Non-pigmented ciliary epithelial cell (primary cell): ENCODE data around the gene NDST4.

Experiments
- DNase-seq: peaks from one replicate; pipeline ENCODE4 v3.0.0-alpha.2; 2010; ENCODE audit warnings: low read depth

Gene NDST4

GRCh38 chr4:114907568-114907967 is 205.9 kb downstream of the NDST4 start:
- no peak for DNase-seq

DNA sequence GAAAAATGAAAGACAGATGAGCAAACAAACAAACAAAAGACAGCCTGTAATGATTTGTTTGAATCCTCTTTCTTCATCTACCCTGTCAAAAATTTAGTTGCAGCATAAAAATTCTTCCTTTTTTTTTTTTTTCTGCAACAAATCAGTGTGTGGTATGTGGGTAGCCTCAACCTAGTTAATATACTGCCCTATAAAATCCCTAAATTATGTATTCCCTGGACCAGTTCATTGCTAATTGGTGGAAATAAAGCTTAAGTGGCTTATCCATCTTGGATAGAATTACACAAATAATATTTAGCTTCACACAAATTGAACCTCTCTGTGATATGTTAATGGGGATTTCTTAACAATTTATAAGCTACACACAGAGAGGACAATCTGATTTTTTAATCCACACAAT is 208.4 kb downstream of the NDST4 start:
- DNase-seq, result no peak

DNA sequence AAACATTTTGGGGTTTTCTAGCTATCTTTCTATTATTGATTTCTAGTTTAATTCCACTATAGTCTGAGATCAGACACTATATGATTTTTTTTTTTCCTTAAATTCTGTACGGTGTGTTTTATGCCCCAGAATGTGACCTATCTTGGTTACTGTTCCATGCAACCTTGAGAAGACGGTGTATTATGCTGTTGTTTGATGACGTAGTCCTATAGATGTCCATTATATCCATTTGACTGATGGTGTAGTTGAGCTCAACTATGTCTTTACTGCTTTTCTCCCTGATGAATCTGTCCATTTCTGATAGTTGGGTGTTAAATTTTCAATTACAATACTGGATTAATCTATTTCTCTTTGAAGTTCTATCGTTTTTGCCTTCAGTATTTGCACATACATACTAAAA is 212.5 kb downstream of the NDST4 start:
- DNase-seq, result no peak

DNA sequence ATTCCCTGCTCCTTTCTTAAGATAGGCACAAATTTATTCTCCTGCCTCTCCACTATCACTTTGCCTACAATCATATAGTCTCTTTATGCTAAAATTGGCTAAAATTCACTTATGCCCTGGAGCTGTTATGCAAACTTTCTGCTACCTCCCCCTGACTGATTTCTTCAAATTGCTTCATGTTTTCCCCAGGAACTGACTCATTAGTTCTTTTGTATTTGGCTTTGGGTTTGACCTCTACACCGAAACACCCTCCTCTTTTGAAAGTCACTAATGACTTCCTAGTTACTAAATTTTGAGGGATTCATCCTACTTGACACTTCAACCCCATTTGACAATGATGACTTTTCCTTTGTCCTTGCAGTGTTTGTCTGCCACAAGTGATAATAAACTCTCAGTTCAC is 222.6 kb downstream of the NDST4 start:
- no peak for DNase-seq

DNA sequence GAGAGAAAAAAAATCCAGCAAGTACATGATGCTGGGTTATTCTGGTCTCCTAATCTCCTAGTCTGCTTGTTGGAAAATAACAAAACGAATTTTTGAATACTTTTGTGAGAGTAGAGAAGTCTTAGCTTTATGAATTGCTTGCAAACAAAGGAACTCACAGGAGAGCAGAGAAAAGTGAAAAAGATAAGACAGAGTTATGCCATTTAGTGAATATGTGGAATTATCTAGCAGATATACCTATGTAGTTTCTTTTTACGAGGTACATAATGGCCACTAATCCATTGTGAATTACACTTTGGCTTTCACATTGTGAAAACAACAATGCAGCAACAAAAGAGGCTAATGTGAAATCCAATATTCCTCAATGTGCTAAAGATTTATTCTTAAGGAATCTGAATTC is 226.7 kb downstream of the NDST4 start:
- DNase-seq, result no peak

DNA sequence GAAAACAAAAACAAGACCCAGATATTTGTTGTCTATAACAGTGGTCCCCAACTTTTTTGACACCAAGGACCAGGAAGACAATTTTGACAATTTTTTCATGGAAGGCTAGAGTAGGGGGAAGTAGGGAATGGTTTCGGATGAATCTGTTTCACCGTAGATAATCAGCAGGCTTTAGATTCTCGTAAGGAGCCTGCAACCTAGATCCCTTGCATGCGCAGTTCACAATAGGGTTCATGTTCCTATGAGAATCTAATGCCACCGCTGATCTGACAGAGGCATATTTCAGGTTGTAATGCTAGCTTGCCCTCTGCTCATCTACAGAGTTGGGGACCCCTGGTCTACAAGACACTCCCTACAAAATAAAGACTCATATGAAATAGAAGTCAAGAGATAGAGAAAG is 229.8 kb downstream of the NDST4 start:
- no peak for DNase-seq

DNA sequence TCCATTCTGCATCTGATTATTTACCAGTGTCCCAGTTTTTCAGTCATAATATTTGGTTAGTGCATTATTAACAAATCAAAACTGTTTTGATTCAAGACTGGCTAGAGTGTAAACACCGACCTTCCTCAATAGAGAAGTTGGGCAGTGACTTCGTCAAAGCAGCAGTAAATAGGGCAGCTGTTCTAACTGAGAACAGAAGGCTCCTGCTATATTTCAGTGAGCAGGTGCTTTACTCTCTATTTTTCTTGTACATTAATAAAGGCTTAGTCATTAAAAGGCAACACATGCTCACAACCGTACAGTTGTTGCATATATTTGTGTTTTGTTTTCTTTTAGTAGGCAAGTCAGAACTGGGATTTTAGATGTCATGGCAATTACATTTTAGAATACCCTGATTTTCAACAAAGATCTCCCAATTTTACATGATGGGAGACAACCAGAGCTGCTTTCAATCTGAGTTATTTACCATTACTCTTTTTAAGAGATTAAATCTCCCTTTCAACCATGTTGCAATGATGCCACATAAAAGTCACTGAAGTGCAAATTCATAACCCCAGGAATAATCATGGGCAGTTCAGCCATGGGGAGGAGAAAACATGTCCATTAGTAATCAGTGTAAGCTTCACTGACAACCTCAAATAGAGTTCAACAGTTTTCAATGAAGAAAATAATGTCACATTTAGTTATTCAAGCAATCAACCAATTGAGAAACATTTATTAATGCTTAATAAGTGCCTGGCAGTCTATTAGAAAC is 233.3 kb downstream of the NDST4 start:
- no peak for DNase-seq

DNA sequence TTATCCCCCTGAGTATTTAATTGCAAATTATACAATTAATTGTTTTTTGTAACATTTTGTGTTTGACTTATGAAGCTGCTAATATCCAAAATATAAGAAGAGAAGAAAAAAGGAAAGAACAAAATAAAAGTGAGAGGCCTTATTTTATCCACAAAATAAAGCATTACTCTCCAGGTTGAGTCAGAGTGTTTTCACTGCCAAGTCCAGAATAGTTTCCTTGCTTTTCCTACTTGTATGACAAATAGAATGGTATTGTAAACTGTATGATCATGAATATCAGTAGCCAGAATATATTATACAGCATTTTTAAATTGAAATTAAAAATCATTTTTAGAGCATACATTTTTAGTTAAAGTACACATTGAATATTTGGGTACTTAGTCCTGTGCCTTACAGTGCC is 237.8 kb downstream of the NDST4 start:
- no peak for DNase-seq

GRCh38 chr4:114874321-114874720 is 239.1 kb downstream of the NDST4 start:
- no peak for DNase-seq

- no peak for DNase-seq
Measured at GRCh38 chr4:114870987-114871386, 242.4 kb downstream of the NDST4 start.

GRCh38 chr4:114866901-114867670 is 246.3 kb downstream of the NDST4 start:
- no peak for DNase-seq

- no peak for DNase-seq
Measured at GRCh38 chr4:114864060-114864459, 249.4 kb downstream of the NDST4 start.

- DNase-seq, result no peak
Measured at GRCh38 chr4:114860786-114861185, 252.6 kb downstream of the NDST4 start.

- DNase-seq, result no peak
Measured at GRCh38 chr4:114857831-114858230, 255.6 kb downstream of the NDST4 start.

DNA sequence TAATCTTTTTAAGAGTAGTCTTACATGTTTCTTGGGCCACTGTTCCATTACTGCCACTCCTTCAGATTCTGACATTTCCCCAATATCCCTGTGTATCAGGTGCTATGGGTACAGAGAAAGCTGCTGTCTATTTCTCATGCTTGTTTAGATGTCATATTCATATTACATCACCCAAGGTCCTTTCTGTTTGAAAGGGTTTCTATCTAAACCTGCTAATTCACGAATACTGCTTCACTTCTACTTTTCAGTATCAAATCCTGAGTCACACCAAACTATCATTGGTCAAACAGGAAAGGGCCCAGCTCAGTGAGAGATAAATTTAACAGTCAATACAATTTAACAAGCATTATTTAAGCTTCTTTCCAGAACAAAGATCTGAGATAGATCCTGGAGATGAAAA is 273.4 kb downstream of the NDST4 start:
- DNase-seq, result no peak

GRCh38 chr4:114830628-114831027 is 282.8 kb downstream of the NDST4 start:
- no peak for DNase-seq

DNA sequence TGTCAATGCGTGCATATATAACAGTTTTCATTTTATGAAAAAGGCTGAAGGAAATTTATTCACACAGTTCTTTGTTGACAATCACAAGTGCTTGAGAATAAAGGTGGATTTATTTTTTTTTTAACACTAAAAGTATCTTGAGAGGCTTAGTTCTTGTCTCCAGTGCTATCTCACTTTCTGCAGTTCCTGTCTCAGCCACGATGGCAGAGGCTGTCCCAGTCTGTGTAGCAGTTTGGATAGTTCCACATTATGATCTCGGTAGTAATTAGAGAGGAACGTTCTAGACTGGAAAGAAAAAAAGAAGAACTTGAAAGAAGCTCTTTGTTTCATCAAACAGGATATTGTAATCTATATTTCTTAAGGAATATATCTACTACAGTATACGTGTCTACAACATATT is 285.8 kb downstream of the NDST4 start:
- no peak for DNase-seq

DNA sequence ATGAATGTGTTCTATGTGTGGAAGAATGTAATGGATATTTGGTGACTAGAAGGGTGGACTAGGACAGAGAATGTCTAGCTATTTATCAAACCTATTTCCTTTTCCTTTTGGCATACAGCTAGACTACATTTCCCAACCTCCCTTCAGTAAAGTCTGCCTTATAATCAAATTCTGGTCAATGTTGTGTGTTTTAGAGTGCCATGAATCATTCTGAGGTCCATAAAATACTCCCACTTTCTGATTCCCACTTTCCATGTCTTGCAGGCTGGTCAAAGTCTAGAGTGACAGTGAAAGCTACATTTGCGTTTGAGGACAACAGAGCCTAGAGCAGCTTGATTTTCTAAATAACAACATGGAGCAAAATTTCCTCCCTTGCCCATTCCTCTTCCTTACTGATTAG is 297.7 kb downstream of the NDST4 start:
- DNase-seq, result no peak

DNA sequence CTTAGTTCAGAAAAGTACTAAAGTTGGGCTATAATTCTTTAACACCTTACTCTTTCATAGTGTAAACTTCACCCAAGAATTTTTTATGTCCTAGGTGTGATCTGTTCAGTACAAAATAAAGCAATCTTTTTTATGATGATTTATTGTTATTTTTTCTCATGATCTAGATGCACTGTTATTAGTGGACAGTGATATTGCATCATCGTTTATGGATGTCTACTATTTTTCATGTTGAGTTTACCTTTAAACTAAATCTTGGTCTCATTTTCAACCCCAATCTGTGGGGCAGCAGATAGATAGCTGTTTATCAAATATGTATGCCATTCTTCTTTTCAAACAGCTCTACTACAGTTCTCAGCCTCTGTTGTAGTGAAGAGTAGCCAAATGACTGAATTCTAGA is 299.5 kb downstream of the NDST4 start:
- no peak for DNase-seq

- no peak for DNase-seq
Measured at GRCh38 chr4:114811564-114812301, 301.7 kb downstream of the NDST4 start.

GRCh38 chr4:114807759-114808404 is 305.5 kb downstream of the NDST4 start:
- DNase-seq, result no peak

- DNase-seq, result no peak
Measured at GRCh38 chr4:114807357-114807756, 306.1 kb downstream of the NDST4 start.
